ENCODE data around the gene RNF167.

DNA sequence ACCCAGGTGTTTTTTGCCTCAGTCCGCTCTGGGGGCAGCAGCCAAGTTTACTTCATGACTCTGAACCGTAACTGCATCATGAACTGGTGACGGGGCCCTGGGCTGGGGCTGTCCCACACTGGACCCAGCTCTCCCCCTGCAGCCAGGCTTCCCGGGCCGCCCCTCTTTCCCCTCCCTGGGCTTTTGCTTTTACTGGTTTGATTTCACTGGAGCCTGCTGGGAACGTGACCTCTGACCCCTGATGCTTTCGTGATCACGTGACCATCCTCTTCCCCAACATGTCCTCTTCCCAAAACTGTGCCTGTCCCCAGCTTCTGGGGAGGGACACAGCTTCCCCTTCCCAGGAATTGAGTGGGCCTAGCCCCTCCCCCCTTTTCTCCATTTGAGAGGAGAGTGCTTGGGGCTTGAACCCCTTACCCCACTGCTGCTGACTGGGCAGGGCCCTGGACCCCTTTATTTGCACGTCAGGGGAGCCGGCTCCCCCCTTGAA is 42.8 kb upstream of the RNF167 start:
- no peak for TF ChIP-seq EZH2 (IDR thresholded peaks at IDR 0.05; ENCODE audit: low read depth, low read length, severe bottlenecking)
- no peak for TF ChIP-seq GABPA (IDR thresholded peaks at IDR 0.05; ENCODE audit: borderline replicate concordance, insufficient read depth, low read length)
- no peak for TF ChIP-seq TBP (IDR thresholded peaks at IDR 0.05; ENCODE audit: low read depth, low read length)
- TF ChIP-seq, protein P1, sequence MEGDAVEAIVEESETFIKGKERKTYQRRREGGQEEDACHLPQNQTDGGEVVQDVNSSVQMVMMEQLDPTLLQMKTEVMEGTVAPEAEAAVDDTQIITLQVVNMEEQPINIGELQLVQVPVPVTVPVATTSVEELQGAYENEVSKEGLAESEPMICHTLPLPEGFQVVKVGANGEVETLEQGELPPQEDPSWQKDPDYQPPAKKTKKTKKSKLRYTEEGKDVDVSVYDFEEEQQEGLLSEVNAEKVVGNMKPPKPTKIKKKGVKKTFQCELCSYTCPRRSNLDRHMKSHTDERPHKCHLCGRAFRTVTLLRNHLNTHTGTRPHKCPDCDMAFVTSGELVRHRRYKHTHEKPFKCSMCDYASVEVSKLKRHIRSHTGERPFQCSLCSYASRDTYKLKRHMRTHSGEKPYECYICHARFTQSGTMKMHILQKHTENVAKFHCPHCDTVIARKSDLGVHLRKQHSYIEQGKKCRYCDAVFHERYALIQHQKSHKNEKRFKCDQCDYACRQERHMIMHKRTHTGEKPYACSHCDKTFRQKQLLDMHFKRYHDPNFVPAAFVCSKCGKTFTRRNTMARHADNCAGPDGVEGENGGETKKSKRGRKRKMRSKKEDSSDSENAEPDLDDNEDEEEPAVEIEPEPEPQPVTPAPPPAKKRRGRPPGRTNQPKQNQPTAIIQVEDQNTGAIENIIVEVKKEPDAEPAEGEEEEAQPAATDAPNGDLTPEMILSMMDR (IDR thresholded peaks at IDR 0.05; ENCODE audit: control extremely low read depth in 1 of 3, insufficient read depth in 1 of 3, low read depth in 1 of 3, low read length in 3 of 3): no peak
- TF ChIP-seq, protein P2, sequence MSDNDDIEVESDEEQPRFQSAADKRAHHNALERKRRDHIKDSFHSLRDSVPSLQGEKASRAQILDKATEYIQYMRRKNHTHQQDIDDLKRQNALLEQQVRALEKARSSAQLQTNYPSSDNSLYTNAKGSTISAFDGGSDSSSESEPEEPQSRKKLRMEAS (IDR thresholded peaks at IDR 0.05): no peak
- no peak for TF ChIP-seq POLR2A (IDR thresholded peaks at IDR 0.05; ENCODE audit: control extremely low read depth in 1 of 2, low read depth in 2 of 2, low read length in 2 of 2)
- TF ChIP-seq EP300 (IDR thresholded peaks at IDR 0.05; ENCODE audit: borderline replicate concordance in 1 of 2, low read depth in 2 of 2, low read length in 2 of 2): no peak
- no peak for TF ChIP-seq TAF1 (IDR thresholded peaks at IDR 0.05; ENCODE audit: low read depth, low read length)
